Measurements from ENCODE around the gene SLC16A1. TPM values are rescaled to one million over a fixed set of nuclear protein-coding genes. Genes with fewer than 3 reads are reported as not detected.
A peak's percentile ranks its signal among the peaks of the same experiment; 100 is the strongest.
"Not testable (repeated sequence)": the region's sequence is repeated elsewhere in the genome, so short reads cannot be mapped to it uniquely, and the experiment has no call there.

SLC16A1 gene
- total and polyA plus RNA-seq, 4 donors = 28.3 to 87.3 (median 34.5) TPM

GRCh38 chr1:112961072-112961471 is 5.1 kb upstream of the SLC16A1 start:
- TF ChIP-seq RXRA (IDR thresholded peaks at IDR 0.05) = no peak
- TF ChIP-seq EGR1 (IDR thresholded peaks at IDR 0.05; ENCODE audit: low read depth in 2 of 2) = no peak
- DNase-seq (ENCODE audit: low spot score) = no peak
- H3K9ac ChIP-seq (ENCODE audit: low read depth in 1 of 2, low read length in 2 of 2) = no peak overlapping the region
- WGBS = 97% methylated on average over 4 of the region's 4 CpGs
- peaks cover 2 to 17% (median 9%) of the 10 kb centered on the region in 4 donors for H3K4me1 ChIP-seq (ENCODE audit: control insufficient read depth in 4 of 4, insufficient read depth in 4 of 4, low read length in 3 of 4)
- no peak overlapping the region for H3K27ac ChIP-seq (ENCODE audit: low read depth in 1 of 2, low read length in 2 of 2)
- no peaks in the 10 kb centered on the region for H3K9me3 ChIP-seq (ENCODE audit: control insufficient read depth in 4 of 4, low read length in 3 of 4)
- H3K36me3 ChIP-seq (ENCODE audit: control insufficient read depth in 4 of 4, insufficient read depth in 3 of 4, low read depth in 1 of 4, low read length in 3 of 4) = peaks cover 0 to 3% (median 0%) of the 10 kb centered on the region in 4 donors
- no peaks in the 10 kb centered on the region for H3K27me3 ChIP-seq (ENCODE audit: control insufficient read depth in 4 of 4, insufficient read depth in 4 of 4, low read length in 3 of 4)
- no peak overlapping the region for H3K4me3 ChIP-seq (ENCODE audit: low read depth in 1 of 3, low read length in 3 of 3)

- WGBS = 90% methylated on average over 3 of the region's 3 CpGs
- DNase-seq (ENCODE audit: low spot score) = no peak
- Histone ChIP-seq H3K4me1 (ENCODE audit: control insufficient read depth in 4 of 4, insufficient read depth in 4 of 4, low read length in 3 of 4) (peaks cover 2 to 17% (median 9%) of the 10 kb centered on the region in 4 donors), H3K36me3 (ENCODE audit: control insufficient read depth in 4 of 4, insufficient read depth in 3 of 4, low read depth in 1 of 4, low read length in 3 of 4) (peaks cover 0 to 3% (median 0%) of the 10 kb centered on the region in 4 donors), H3K4me3 (ENCODE audit: low read depth in 1 of 3, low read length in 3 of 3) (no peak overlapping the region), H3K9ac (ENCODE audit: low read depth in 1 of 2, low read length in 2 of 2) (no peak overlapping the region), H3K27me3 (ENCODE audit: control insufficient read depth in 4 of 4, insufficient read depth in 4 of 4, low read length in 3 of 4) (no peaks in the 10 kb centered on the region), H3K27ac (ENCODE audit: low read depth in 1 of 2, low read length in 2 of 2) (no peak overlapping the region), H3K9me3 (ENCODE audit: control insufficient read depth in 4 of 4, low read length in 3 of 4) (no peaks in the 10 kb centered on the region)
- TF ChIP-seq GABPA (IDR thresholded peaks at IDR 0.05 in 1 of 2, conservative IDR thresholded peaks at IDR 0.05 in 1 of 2) = no peak
- TF ChIP-seq FOXA2 (IDR thresholded peaks at IDR 0.05) = no peak
- TF ChIP-seq YY1 (IDR thresholded peaks at IDR 0.05) = no peak
- TF ChIP-seq RAD21 (IDR thresholded peaks at IDR 0.05) = no peak
- TF ChIP-seq SP1 (IDR thresholded peaks at IDR 0.05) = no peak
- no peak for TF ChIP-seq MAX (IDR thresholded peaks at IDR 0.05)
- no peak for TF ChIP-seq CTCF (IDR thresholded peaks at IDR 0.05; ENCODE audit: low read depth, low read length, missing input control)
- no peak for TF ChIP-seq HNF4G (IDR thresholded peaks at IDR 0.05)
Measured at GRCh38 chr1:112960384-112960783, 4.4 kb upstream of the SLC16A1 start.

- H3K27ac ChIP-seq (ENCODE audit: low read depth in 1 of 2, low read length in 2 of 2); H3K9me3 ChIP-seq (ENCODE audit: control insufficient read depth in 4 of 4, low read length in 3 of 4); H3K27me3 ChIP-seq (ENCODE audit: control insufficient read depth in 4 of 4, insufficient read depth in 4 of 4, low read length in 3 of 4); H3K4me3 ChIP-seq (ENCODE audit: low read depth in 1 of 3, low read length in 3 of 3); H3K9ac ChIP-seq (ENCODE audit: low read depth in 1 of 2, low read length in 2 of 2); H3K36me3 ChIP-seq (ENCODE audit: control insufficient read depth in 4 of 4, insufficient read depth in 3 of 4, low read depth in 1 of 4, low read length in 3 of 4); DNase-seq (ENCODE audit: low spot score): not testable (repeated sequence)
- H3K4me1 ChIP-seq (ENCODE audit: control insufficient read depth in 4 of 4, insufficient read depth in 4 of 4, low read length in 3 of 4) = peaks cover 4 to 35% (median 9%) of the 10 kb centered on the region in 4 donors
- WGBS = 81% methylated on average over 7 of the region's 7 CpGs
Measured at GRCh38 chr1:112958236-112958635, 2.2 kb upstream of the SLC16A1 start.

- Histone ChIP-seq H3K9ac (ENCODE audit: low read depth in 1 of 2, low read length in 2 of 2) (peak overlapping the region in 1 of 2 donors; percentile 94), H3K27me3 (ENCODE audit: control insufficient read depth in 4 of 4, insufficient read depth in 4 of 4, low read length in 3 of 4) (no peaks in the 10 kb centered on the region), H3K4me1 (ENCODE audit: control insufficient read depth in 4 of 4, insufficient read depth in 4 of 4, low read length in 3 of 4) (peaks cover 4 to 35% (median 9%) of the 10 kb centered on the region in 4 donors), H3K36me3 (ENCODE audit: control insufficient read depth in 4 of 4, insufficient read depth in 3 of 4, low read depth in 1 of 4, low read length in 3 of 4) (peaks cover 0 to 2% (median 0%) of the 10 kb centered on the region in 4 donors), H3K4me3 (ENCODE audit: low read depth in 1 of 3, low read length in 3 of 3) (peak overlapping the region; percentile 65 to 97 (median 89)), H3K9me3 (ENCODE audit: control insufficient read depth in 4 of 4, low read length in 3 of 4) (no peaks in the 10 kb centered on the region), H3K27ac (ENCODE audit: low read depth in 1 of 2, low read length in 2 of 2) (peak overlapping the region; percentile 91 to 97)
- DNase-seq (ENCODE audit: low spot score) = no peak
- WGBS = 44% methylated on average over 11 of the region's 11 CpGs
- TF ChIP-seq TAF1 (conservative IDR thresholded peaks at IDR 0.05) (no peak), FOXA2 (IDR thresholded peaks at IDR 0.05) (no peak), NR2F2 (IDR thresholded peaks at IDR 0.05) (no peak), ATF3 (IDR thresholded peaks at IDR 0.05) (no peak), CTCF (IDR thresholded peaks at IDR 0.05; ENCODE audit: low read depth, low read length, missing input control) (no peak), HNF4A (conservative IDR thresholded peaks at IDR 0.05) (no peak), REST (IDR thresholded peaks at IDR 0.05) (no peak), RXRA (IDR thresholded peaks at IDR 0.05) (no peak)
Measured at GRCh38 chr1:112957133-112957812, 1.3 kb upstream of the SLC16A1 start.
